CD14-positive monocyte (primary cell): ENCODE measurements around the gene GRM5. TPM values are rescaled to one million over a fixed set of nuclear protein-coding genes. Genes with fewer than 3 reads are reported as not detected.

Source experiments
- DNase-seq, 3 donors: peaks; one replicate each; pipeline ENCODE4 v3.0.0-alpha.2; 2011 to 2022
- H2AFZ ChIP-seq: 2 replicates; pipeline ENCODE4 v1.6.0; 2012; ENCODE audit warnings: mild to moderate bottlenecking, low read depth, low read length, inconsistent platforms; ENCODE audit not compliant: insufficient read depth, poor library complexity, severe bottlenecking
- H3K27ac ChIP-seq, 2 donors: 1 replicate in 1 of 2; 2 replicates in 1 of 2; pipeline ENCODE4 v1.5.1; 2012 to 2013; ENCODE audit warnings: low read length in 2 of 2, control low read depth in 1 of 2, inconsistent platforms in 1 of 2, low read depth in 1 of 2, mild to moderate bottlenecking in 1 of 2
- H3K27me3 ChIP-seq, 2 donors: one replicate each; pipeline versions ENCODE4 v1.6.0 to v1.6.1; 2011 to 2013; ENCODE audit warnings: low read length in 2 of 2; ENCODE audit not compliant: control insufficient read depth in 2 of 2, insufficient read depth in 2 of 2
- H3K36me3 ChIP-seq, 2 donors: replicated peaks in 1 of 2; 1 replicate in 1 of 2; 2 replicates in 1 of 2; pipeline versions ENCODE4 v1.5.1 to v1.6.1; 2012 to 2013; ENCODE audit warnings: low read length in 2 of 2, control low read depth in 1 of 2, inconsistent platforms in 1 of 2, mild to moderate bottlenecking in 1 of 2; ENCODE audit not compliant: insufficient read depth in 2 of 2, control insufficient read depth in 1 of 2
- H3K4me1 ChIP-seq, 2 donors: 1 replicate in 1 of 2; 2 replicates in 1 of 2; pipeline versions ENCODE4 v1.5.1 to v1.6.1; 2012 to 2013; ENCODE audit warnings: low read length in 2 of 2, control low read depth in 1 of 2, inconsistent platforms in 1 of 2, mild to moderate bottlenecking in 1 of 2, moderate library complexity in 1 of 2; ENCODE audit not compliant: insufficient read depth in 2 of 2, control insufficient read depth in 1 of 2
- H3K4me2 ChIP-seq: replicated peaks from 2 replicates; pipeline ENCODE3; 2012; ENCODE audit warnings: low read length, moderate library complexity, mild to moderate bottlenecking; ENCODE audit not compliant: poor library complexity, severe bottlenecking; ENCODE audit errors: extremely low read depth
- H3K4me3 ChIP-seq, 3 experiments: fragments of 200-600 bp in 1 of 3; sonication (generic) in 1 of 3; replicated peaks in 1 of 3; 1 replicate in 2 of 3; 2 replicates in 1 of 3; pipeline ENCODE4 v1.5.1; 2011 to 2013; ENCODE audit warnings: low read length in 3 of 3, mild to moderate bottlenecking in 3 of 3, control low read depth in 2 of 3, low read depth in 2 of 3, inconsistent platforms in 1 of 3, moderate library complexity in 1 of 3
- H3K79me2 ChIP-seq: 2 replicates; pipeline ENCODE4 v1.6.0; 2012; ENCODE audit warnings: mild to moderate bottlenecking, control low read depth, inconsistent platforms, low read length, moderate library complexity; ENCODE audit not compliant: insufficient read depth
- H3K9ac ChIP-seq: 2 replicates; pipeline ENCODE4 v1.6.0; 2017; ENCODE audit warnings: low read length, mild to moderate bottlenecking; ENCODE audit not compliant: insufficient read depth, poor library complexity, severe bottlenecking
- H3K9me3 ChIP-seq, 2 donors: replicated peaks in 1 of 2; 1 replicate in 1 of 2; 2 replicates in 1 of 2; pipeline versions ENCODE4 v1.5.1 to v1.6.1; 2012 to 2013; ENCODE audit warnings: low read length in 2 of 2, control low read depth in 1 of 2; ENCODE audit not compliant: control insufficient read depth in 1 of 2, insufficient read depth in 1 of 2
- H4K20me1 ChIP-seq: 2 replicates; pipeline ENCODE4 v1.6.0; 2012; ENCODE audit warnings: mild to moderate bottlenecking, low read length, control low read depth, moderate library complexity; ENCODE audit not compliant: insufficient read depth
- H3K27ac Mint-ChIP-seq, 7 donors: one replicate each; pipeline ENCODE4 v1.8.0; 2020; ENCODE audit warnings: mild to moderate bottlenecking in 7 of 7, mixed read lengths in 7 of 7, moderate library complexity in 6 of 7, inconsistent platforms in 2 of 7
- H3K27me3 Mint-ChIP-seq, 3 donors: one replicate each; pipeline ENCODE4 v1.8.0; 2021 to 2022; ENCODE audit warnings: low read depth in 3 of 3, mild to moderate bottlenecking in 3 of 3, mixed read lengths in 3 of 3, moderate library complexity in 3 of 3, inconsistent platforms in 1 of 3
- H3K36me3 Mint-ChIP-seq, 2 donors: one replicate each; pipeline ENCODE4 v1.8.0; 2020; ENCODE audit warnings: mixed read lengths in 2 of 2, inconsistent platforms in 1 of 2, mild to moderate bottlenecking in 1 of 2
- H3K4me1 Mint-ChIP-seq: one replicate; pipeline ENCODE4 v1.8.0; 2020; ENCODE audit warnings: mild to moderate bottlenecking, mixed read lengths
- H3K4me3 Mint-ChIP-seq, 2 donors: one replicate each; pipeline ENCODE4 v1.8.0; 2020; ENCODE audit warnings: mild to moderate bottlenecking in 2 of 2, mixed read lengths in 2 of 2, moderate library complexity in 1 of 2
- H3K9me3 Mint-ChIP-seq, 7 donors: one replicate each; pipeline ENCODE4 v1.8.0; 2020 to 2022; ENCODE audit warnings: mixed read lengths in 7 of 7, mild to moderate bottlenecking in 6 of 7, moderate library complexity in 6 of 7, inconsistent platforms in 2 of 7
- WGBS: methylation state at CpG from one replicate; pipeline ENCODE4 v1.1.5; 2013; ENCODE audit warnings: missing lambda C conversion rate; ENCODE audit not compliant: insufficient coverage; 5-methylcytosine and 5-hydroxymethylcytosine counted together
- intact Hi-C, 2 donors: fragments of 100-400 bp; cut with micrococcal nuclease; formaldehyde crosslinking; loops; one replicate each; pipeline versions ENCODE4 v1.15.0 to v1.15.1; 2023
- polyA plus RNA-seq, 3 donors: library from polyadenylated mRNA; depleted of rRNA in 1 of 3; unstranded in 2 of 3; stranded (reverse) in 1 of 3; fragments of 300-500 nt in 2 of 3; fragments of >200 nt in 1 of 3; fragmentation: Illumina TruSeq in 2 of 3; gene quantifications; 1 replicate in 2 of 3; 2 replicates in 1 of 3; pipeline ENCODE4 v1.2.3, GENCODE V29; 2012 to 2021
- TF ChIP-seq, protein P1 (sequence below): fragments of 200-600 bp; IDR thresholded peaks from one replicate; pipeline ENCODE4 v1.8.0; 2022; ENCODE audit warnings: antibody characterized with exemption, mild to moderate bottlenecking

The GRM5 gene
- polyA plus RNA-seq, 3 donors, result not detected

DNA sequence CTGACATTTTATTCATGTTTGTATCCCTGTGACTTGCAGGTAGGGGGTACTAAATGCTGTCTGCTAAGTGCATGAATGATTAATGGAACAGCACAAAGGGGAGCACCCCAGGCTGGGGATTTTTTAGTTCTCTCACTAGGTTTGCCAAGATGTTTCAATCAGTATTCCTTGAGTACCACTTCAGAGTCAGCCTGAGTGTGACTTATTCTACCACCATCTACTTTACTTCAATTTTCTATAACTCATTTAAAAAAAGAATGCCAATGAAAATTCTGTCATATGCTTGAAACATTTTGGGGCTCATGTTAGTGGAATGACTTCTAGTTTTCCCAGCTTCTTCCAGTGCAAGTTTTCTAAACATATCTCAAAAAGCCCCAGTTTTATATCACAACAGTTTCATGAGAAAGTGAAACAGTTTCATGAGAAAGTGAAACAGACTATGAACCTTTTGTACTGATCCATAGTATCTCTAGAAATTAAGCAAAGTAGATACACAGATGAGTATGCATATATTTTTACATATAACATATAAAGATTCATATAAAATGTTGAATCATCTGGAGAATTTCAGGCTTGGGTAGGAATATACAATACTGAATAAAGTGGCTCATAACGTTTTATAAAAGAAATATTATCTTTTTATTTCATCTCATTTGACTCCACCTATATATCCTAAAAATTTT, 252.4 kb downstream of the GRM5 start:
- TF ChIP-seq, protein P1, sequence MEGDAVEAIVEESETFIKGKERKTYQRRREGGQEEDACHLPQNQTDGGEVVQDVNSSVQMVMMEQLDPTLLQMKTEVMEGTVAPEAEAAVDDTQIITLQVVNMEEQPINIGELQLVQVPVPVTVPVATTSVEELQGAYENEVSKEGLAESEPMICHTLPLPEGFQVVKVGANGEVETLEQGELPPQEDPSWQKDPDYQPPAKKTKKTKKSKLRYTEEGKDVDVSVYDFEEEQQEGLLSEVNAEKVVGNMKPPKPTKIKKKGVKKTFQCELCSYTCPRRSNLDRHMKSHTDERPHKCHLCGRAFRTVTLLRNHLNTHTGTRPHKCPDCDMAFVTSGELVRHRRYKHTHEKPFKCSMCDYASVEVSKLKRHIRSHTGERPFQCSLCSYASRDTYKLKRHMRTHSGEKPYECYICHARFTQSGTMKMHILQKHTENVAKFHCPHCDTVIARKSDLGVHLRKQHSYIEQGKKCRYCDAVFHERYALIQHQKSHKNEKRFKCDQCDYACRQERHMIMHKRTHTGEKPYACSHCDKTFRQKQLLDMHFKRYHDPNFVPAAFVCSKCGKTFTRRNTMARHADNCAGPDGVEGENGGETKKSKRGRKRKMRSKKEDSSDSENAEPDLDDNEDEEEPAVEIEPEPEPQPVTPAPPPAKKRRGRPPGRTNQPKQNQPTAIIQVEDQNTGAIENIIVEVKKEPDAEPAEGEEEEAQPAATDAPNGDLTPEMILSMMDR, result no peak
- Mint-ChIP-seq H3K36me3 (no peaks in the 10 kb centered on the region), H3K4me3 (no peak overlapping the region), H3K27me3 (no peaks in the 10 kb centered on the region), H3K4me1 (no peaks in the 10 kb centered on the region), H3K27ac (no peak overlapping the region), H3K9me3 (peaks cover 0 to 10% (median 0%) of the 10 kb centered on the region in 7 donors)
- Histone ChIP-seq H3K27ac (no peak overlapping the region), H2AFZ (no peak overlapping the region), H3K4me2 (no peak overlapping the region), H3K4me3 (no peak overlapping the region), H3K9ac (no peak overlapping the region), H3K36me3 (no peaks in the 10 kb centered on the region), H3K79me2 (no peaks in the 10 kb centered on the region), H3K4me1 (no peaks in the 10 kb centered on the region), H4K20me1 (no peaks in the 10 kb centered on the region), H3K27me3 (no peaks in the 10 kb centered on the region), H3K9me3 (peaks cover 0 to 9% of the 10 kb centered on the region in 2 donors)
- no CpG with 5 or more reads among the region's 1 CpG for WGBS
- intact Hi-C loops, result no loop called here
- no peak for DNase-seq

- H3K4me1 ChIP-seq, result no peaks in the 10 kb centered on the region
- H4K20me1 ChIP-seq, result no peaks in the 10 kb centered on the region
- H3K4me3 ChIP-seq, result no peak overlapping the region
- H3K27ac Mint-ChIP-seq, result no peak overlapping the region
- 0% methylated on average over 1 of the region's 3 CpGs for WGBS
- no peak overlapping the region for H2AFZ ChIP-seq
- no peaks in the 10 kb centered on the region for H3K4me1 Mint-ChIP-seq
- peaks cover 0 to 8% of the 10 kb centered on the region in 2 donors for H3K9me3 ChIP-seq
- intact Hi-C loops, result no loop called here
- peaks cover 0 to 9% (median 0%) of the 10 kb centered on the region in 7 donors for H3K9me3 Mint-ChIP-seq
- H3K36me3 ChIP-seq, result no peaks in the 10 kb centered on the region
- no peak overlapping the region for H3K4me2 ChIP-seq
- no peak for DNase-seq
- no peak overlapping the region for H3K9ac ChIP-seq
- no peaks in the 10 kb centered on the region for H3K27me3 ChIP-seq
- H3K4me3 Mint-ChIP-seq, result no peak overlapping the region
- H3K36me3 Mint-ChIP-seq, result no peaks in the 10 kb centered on the region
- TF ChIP-seq, protein P1, result no peak
- no peak overlapping the region for H3K27ac ChIP-seq
- no peaks in the 10 kb centered on the region for H3K27me3 Mint-ChIP-seq
- H3K79me2 ChIP-seq, result no peaks in the 10 kb centered on the region
Measured at GRCh38 chr11:88810420-88811097, 255.2 kb downstream of the GRM5 start.
